Parathyroid adenoma (tissue), 2 donors: ENCODE results near the gene ZNF618.

Source experiments
- H2AFZ ChIP-seq: fragments of 300-600 bp; sonication (generic); one replicate; pipeline ENCODE4 v1.7.0; 2017; ENCODE audit warnings: antibody characterized with exemption, mild to moderate bottlenecking
- H3K27ac ChIP-seq: fragments of 300-600 bp; sonication (generic); one replicate; pipeline ENCODE4 v1.7.0; 2017
- H3K27me3 ChIP-seq: fragments of 300-600 bp; sonication (generic); one replicate; pipeline ENCODE4 v1.7.0; 2017; ENCODE audit warnings: low read length; ENCODE audit not compliant: control insufficient read depth, insufficient read depth
- H3K36me3 ChIP-seq: fragments of 300-600 bp; sonication (generic); one replicate; pipeline ENCODE4 v1.7.0; 2017; ENCODE audit warnings: low read length; ENCODE audit not compliant: control insufficient read depth, insufficient read depth
- H3K4me1 ChIP-seq: fragments of 300-600 bp; sonication (generic); one replicate; pipeline ENCODE4 v1.7.0; 2017; ENCODE audit warnings: control low read depth
- H3K4me2 ChIP-seq: fragments of 300-600 bp; sonication (generic); one replicate; pipeline ENCODE4 v1.7.0; 2017; ENCODE audit warnings: low read length
- H3K4me3 ChIP-seq: fragments of 300-600 bp; sonication (generic); one replicate; pipeline ENCODE4 v1.7.0; 2017; ENCODE audit warnings: low read depth, low read length
- H3K79me2 ChIP-seq: fragments of 300-600 bp; sonication (generic); one replicate; pipeline ENCODE4 v1.7.0; 2017; ENCODE audit warnings: control low read depth
- H3K9ac ChIP-seq: fragments of 300-600 bp; sonication (generic); one replicate; pipeline ENCODE4 v1.7.0; 2017; ENCODE audit warnings: mild to moderate bottlenecking
- H3K9me3 ChIP-seq: fragments of 300-600 bp; sonication (generic); one replicate; pipeline ENCODE4 v1.7.0; 2017; ENCODE audit warnings: low read length; ENCODE audit not compliant: control insufficient read depth
- CTCF ChIP-seq: fragments of 300-600 bp; sonication (generic); IDR thresholded peaks from one replicate; pipeline ENCODE4 v1.7.0; 2017; ENCODE audit warnings: antibody characterized with exemption, mild to moderate bottlenecking
- donor health status: primary hyperparathyroidism.

Gene ZNF618

GRCh38 chr9:113931777-113932176 is 55.7 kb downstream of the ZNF618 start:
- no peak overlapping the region for H2AFZ ChIP-seq
- H3K4me3 ChIP-seq: no peak overlapping the region
- H3K79me2 ChIP-seq: peaks cover 17% of the 10 kb centered on the region
- no peak overlapping the region for H3K27ac ChIP-seq
- no peaks in the 10 kb centered on the region for H3K9me3 ChIP-seq
- no peak overlapping the region for H3K9ac ChIP-seq
- TF ChIP-seq CTCF: no peak
- no peaks in the 10 kb centered on the region for H3K36me3 ChIP-seq
- no peaks in the 10 kb centered on the region for H3K4me1 ChIP-seq
- H3K4me2 ChIP-seq: no peak overlapping the region
- no peaks in the 10 kb centered on the region for H3K27me3 ChIP-seq

GRCh38 chr9:113932906-113933584 is 56.9 kb downstream of the ZNF618 start:
- H3K9me3 ChIP-seq: no peaks in the 10 kb centered on the region
- H2AFZ ChIP-seq: no peak overlapping the region
- H3K4me3 ChIP-seq: no peak overlapping the region
- H3K27me3 ChIP-seq: no peaks in the 10 kb centered on the region
- no peaks in the 10 kb centered on the region for H3K36me3 ChIP-seq
- H3K4me1 ChIP-seq: no peaks in the 10 kb centered on the region
- no peak overlapping the region for H3K27ac ChIP-seq
- no peak overlapping the region for H3K9ac ChIP-seq
- TF ChIP-seq CTCF: no peak
- H3K4me2 ChIP-seq: no peak overlapping the region
- peaks cover 11% of the 10 kb centered on the region for H3K79me2 ChIP-seq

GRCh38 chr9:113933671-113934070 is 57.6 kb downstream of the ZNF618 start:
- no peaks in the 10 kb centered on the region for H3K4me1 ChIP-seq
- H3K9me3 ChIP-seq: no peaks in the 10 kb centered on the region
- H2AFZ ChIP-seq: no peak overlapping the region
- peaks cover 13% of the 10 kb centered on the region for H3K79me2 ChIP-seq
- no peaks in the 10 kb centered on the region for H3K27me3 ChIP-seq
- H3K4me2 ChIP-seq: no peak overlapping the region
- H3K9ac ChIP-seq: no peak overlapping the region
- TF ChIP-seq CTCF: no peak
- H3K36me3 ChIP-seq: no peaks in the 10 kb centered on the region
- H3K27ac ChIP-seq: no peak overlapping the region
- H3K4me3 ChIP-seq: no peak overlapping the region

DNA sequence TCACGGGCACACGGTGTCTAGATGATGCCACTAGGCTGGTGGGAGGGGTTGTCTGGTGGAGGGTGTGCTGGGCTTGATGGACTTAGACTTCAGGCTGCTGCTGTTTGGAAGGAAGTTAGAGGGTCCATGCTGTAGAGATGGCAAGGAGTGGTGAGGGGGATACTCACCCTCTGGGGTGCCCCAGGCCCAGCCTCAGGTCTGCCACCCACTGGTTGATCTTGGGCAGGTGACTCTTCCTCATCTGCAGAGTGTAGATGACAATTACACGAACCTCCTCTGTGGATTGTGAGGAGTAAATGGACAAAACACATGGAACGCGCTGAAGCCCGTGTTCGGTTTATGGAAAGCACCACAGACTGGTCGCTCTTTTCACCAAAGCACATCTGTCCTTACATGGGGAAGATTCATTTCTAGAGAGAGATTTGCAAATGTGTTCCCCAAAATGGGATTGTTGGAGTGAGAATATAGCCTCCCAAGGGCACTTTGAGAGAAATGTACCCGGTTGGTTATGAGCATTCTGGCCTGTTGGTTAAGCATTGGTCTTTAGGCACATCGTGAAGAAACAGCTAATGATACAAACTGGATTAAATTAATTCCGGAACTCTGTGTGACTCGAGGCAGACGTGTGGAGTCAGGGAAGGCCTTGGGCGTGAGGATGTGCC is 58.2 kb downstream of the ZNF618 start:
- Histone ChIP-seq H3K4me2 (no peak overlapping the region), H3K4me1 (no peaks in the 10 kb centered on the region), H3K9ac (no peak overlapping the region), H3K27me3 (no peaks in the 10 kb centered on the region), H2AFZ (no peak overlapping the region), H3K79me2 (peaks cover 12% of the 10 kb centered on the region), H3K9me3 (no peaks in the 10 kb centered on the region), H3K36me3 (no peaks in the 10 kb centered on the region), H3K27ac (no peak overlapping the region), H3K4me3 (no peak overlapping the region)
- TF ChIP-seq CTCF: no peak
